HG02870 (cell line): Measurements from ENCODE around the gene CPXM1.

ENCODE experiments used
- ATAC-seq: cut with Tn5 transposase; IDR thresholded peaks from one replicate; pipeline ENCODE4 v1.9.1; 2021; ENCODE audit warnings: mild to moderate bottlenecking, moderate library complexity; ENCODE audit not compliant: unreplicated experiment

The CPXM1 gene

DNA sequence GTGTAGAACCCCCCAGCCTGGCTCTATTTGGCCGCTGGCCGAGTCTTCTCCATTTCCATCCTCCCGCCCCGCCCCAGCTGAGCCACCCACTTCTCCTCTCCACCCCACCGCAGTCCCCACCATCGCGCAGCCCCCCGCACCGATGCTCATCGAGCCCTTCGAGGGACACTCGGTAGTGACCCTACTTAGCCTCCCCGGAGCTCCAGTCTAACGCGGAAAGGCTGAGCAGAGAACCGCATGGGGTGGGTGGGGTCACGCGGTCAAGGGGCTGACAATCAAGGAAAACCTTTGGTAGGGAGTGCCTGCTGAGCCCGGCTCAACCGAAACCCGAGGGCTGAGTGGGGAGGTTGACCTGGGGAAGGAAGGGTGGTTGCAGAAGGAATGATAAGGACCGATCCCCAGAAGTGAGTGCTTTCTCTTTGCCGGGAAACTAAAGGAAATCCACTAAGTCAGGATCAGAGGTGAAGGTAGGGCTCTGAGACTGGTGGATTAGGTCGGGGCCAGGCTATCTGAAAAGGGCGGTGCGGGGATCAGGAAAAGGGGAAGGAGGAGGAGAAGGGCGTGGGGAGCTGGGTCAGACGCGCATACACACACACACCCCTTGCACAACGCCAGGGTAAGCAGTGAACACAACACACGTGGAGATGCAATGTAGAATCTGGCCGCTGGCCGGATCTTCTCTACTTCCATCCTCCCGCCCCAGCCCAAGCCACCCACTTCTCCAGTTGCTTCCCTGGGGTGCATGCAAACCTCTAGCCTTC is 49.8 kb downstream of the CPXM1 start:
- ATAC-seq: no peak

DNA sequence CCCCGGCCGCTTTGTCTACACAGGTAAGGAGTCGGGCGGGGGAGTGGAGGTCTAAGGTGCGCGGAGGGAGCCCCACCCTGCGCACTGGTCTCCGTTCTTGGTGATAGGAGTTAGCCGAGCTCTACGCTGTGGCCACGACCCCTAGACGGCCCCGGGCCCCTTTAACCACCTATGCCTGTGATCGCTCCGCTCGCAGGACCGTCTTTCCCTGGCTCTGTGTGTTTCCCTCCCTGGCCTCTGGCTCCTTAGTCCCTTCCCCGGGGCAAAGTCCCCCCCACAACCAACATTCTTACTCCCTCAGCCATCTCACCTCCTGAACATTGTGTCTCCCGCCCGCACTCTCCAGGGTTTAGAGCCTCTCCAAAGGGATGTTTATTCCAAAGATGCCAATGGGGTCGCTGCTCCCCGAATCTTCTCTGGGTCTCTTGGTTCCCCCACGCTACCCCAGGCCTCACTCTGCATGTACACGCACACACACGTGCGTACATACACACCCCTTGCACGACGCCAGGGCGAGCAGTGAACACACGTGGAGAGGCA is 50.4 kb downstream of the CPXM1 start:
- ATAC-seq: no peak

DNA sequence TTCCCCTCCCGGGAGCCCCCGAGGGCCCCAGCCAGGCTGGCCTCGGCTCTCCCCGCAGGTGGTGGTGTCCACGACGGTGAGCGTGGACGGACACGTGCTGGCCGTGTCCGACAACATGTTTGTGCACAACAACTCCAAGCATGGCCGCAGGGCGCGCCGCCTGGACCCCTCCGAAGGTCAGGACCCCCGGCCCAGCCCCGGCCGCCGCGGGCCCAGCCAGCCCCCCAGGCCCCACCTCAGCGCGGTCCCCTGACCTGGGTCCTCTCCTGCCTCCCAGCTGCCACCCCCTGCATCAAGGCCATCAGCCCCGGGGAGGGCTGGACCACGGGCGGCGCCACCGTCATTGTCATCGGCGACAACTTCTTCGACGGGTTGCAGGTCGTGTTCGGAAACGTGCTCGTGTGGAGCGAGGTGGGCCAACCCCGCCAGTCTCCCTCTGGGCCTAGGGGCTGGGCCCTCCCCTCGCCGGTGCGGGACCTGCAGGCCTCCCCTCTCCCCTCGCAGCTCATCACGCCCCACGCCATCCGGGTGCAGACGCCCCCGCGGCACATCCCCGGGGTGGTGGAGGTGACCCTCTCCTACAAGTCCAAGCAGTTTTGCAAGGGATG is 51.0 kb downstream of the CPXM1 start:
- no peak for ATAC-seq

DNA sequence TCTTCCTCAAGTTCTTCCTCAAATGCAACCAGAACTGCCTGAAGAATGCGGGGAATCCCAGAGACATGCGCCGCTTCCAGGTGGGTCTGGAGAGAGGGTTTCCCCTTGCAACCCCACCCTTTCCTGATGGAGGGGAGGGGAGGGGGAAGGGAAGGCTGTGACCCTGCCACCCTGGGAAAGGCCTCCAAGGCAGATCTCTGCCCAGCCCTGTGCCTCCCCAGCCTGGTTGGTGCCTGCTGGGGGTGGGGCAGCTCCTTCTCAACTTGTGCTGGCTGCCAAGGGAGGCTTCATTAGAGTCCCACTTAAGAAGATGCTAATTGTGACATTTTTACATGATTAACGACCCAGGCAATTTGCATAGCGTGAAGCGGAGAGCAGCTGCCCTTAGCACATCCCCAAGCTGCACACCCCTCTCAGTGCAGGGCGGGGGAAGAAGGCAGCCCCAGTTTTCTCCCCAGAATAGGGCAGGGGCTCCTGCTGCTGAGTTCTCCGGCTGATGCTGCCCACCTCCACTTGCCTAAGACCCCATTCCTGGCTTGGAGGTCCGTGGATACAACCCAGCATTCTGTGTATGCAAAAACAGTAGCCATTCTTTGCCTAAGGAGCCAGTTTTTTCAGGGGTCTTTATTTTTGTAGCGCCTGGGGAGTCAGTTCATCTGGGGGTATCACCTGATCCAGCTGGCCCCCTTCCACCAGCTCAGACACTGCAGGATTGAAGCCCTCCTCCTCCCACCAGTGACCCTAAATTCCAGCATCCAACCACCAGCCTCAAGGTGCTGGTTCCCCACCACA is 51.7 kb downstream of the CPXM1 start:
- ATAC-seq: no peak

DNA sequence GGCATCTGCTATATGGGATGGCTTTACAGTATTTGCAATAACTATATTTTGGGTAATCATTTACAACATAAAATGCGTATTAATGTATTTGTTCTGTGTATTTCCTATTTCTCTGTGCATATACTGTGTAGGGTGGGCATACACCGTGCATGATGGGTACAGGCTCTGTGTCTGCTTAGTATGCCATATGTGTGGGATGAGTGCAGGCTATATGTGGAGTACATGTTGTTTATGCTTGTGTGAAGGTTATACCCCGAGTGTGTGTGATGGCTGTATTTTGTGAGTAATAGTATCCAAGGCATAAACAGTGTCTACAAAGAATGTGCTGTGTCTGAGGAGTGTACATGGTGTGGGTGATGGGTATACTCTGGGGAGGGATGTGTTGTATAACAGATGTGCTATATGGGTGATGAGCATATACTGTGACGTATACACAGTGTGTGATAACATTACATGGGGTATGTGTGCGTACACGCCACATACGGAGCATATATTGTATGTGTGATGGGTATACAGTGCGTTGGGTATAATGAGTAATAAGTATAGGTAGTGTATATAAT is 52.7 kb downstream of the CPXM1 start:
- no peak for ATAC-seq

DNA sequence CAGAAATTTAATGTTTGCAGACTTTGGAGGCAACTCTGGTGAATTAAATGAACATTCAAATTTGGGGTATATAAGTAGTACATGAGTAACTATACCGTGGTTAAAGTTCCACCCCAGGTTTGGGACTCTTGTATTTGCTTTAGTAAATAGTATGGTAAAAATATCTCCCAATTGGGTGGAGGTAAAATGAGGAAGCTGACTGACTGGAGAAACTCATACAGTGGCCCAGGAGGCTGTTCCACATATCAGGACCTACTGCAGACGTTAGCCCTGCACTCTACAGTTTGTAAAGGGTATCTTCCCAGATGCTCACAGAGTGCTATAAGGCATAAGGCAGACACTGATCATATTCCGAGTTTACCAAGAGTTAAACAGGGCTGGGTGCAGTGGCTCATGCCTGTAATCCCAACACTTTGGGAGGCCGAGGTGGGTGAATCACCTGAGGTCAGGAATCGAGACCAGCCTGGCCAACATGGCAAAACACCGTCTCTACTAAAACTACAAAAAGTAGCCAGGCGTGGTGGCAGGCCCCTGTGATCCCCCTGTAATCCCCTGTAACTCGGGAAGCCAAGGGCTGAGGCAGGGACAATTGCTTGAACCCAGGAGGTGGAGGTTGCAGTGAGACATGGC is 53.7 kb downstream of the CPXM1 start:
- no peak for ATAC-seq

DNA sequence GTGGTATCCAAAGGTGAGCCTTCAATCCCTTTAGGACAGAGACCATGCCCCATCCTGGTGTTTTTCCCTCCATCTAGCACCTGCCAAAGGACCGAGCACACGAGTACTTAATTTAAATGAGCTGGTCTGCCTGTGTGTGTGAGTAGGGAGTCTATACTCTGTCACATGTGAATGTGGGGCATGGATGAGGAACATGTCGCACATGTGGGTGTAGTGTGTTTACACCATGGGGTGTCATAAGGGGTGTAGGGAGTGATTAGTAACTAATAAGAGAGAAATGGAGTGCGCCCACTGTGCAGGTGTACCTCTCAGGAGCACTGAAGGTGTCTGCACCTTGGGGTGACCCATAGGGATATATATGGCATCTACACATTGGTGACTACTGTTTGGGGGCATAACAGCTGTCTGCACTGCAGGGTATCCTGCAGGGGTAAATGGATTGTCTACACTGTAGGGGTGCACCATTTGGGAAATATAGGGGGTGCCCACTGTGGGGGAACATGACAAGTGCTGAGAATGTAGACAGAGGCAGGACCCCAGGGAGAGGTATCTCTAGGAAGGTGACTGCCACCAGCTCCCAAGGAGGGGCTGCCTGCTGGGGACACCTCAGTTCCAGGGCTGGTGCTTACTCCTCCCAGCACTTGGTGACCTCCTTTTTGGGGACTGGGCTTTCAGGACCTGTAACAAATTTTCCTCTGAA is 54.3 kb downstream of the CPXM1 start:
- ATAC-seq: no peak

DNA sequence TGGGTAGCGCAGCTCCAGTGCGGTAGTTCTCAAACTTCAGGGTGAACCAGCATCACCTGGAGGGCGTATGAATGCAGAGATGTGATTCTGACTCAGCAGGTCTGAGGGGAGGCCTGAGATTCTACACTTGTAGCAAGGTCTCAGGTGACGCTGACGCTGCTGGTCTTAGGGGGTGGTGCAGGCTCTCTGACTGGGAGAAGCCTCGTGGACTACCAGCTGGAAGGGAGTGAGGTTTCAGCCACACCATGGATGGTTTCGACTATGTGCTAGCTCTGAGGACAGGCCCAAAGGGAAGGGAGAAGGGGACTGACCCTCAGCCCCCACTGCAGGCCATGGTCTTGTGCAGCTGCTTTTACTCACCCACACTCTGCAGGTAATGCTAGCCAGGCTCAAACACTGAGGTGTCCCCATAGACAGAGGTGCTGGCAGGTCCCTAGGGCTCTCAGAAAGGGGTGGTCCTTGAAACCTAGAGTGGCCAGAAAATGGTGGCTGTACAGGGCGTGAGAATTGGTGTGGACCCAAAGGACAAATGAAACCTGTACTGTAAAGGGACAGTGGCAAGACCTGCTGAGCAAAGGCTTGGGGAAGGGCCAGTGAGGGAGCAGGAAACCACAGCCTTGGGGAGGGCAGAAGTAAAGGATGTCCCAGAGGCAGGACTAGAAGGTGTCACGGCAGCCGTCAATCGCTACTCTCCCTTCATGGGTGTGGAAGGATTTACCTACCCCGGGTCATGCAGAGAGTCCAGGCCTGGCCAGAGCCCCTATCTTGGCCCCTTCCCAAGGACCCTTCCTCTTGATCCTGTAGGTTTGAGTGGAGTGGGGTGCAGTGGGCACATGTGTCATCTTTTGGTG is 55.1 kb downstream of the CPXM1 start:
- ATAC-seq: no peak
